ENCODE data around the gene LRRTM2.

The LRRTM2 gene

GRCh38 chr5:138833080-138833479, 42.1 kb downstream of the LRRTM2 start:
- ATAC-seq: no peak
- TF ChIP-seq ARNTL (CRISPR knock-in tag; IDR thresholded peaks at IDR 0.05; ENCODE audit: borderline replicate concordance, low read depth) (no peak), TOX (CRISPR knock-in tag; IDR thresholded peaks at IDR 0.05; ENCODE audit: borderline replicate concordance) (no peak), ZC3H10 (CRISPR knock-in tag; IDR thresholded peaks at IDR 0.05) (no peak), PPARA (CRISPR knock-in tag; IDR thresholded peaks at IDR 0.05; ENCODE audit: borderline replicate concordance) (no peak), BACH2 (CRISPR knock-in tag; IDR thresholded peaks at IDR 0.05; ENCODE audit: borderline replicate concordance) (no peak), OSR1 (CRISPR knock-in tag; IDR thresholded peaks at IDR 0.05) (no peak), GLIS3 (CRISPR knock-in tag; IDR thresholded peaks at IDR 0.05) (no peak), ZNF70 (CRISPR knock-in tag; IDR thresholded peaks at IDR 0.05) (no peak), TCF4 (CRISPR knock-in tag; IDR thresholded peaks at IDR 0.05; ENCODE audit: borderline replicate concordance) (no peak), ZFP3 (CRISPR knock-in tag; IDR thresholded peaks at IDR 0.05) (no peak), ZFP30 (CRISPR knock-in tag; IDR thresholded peaks at IDR 0.05) (no peak), ISL1 (CRISPR knock-in tag; IDR thresholded peaks at IDR 0.05) (no peak), ZNF565 (CRISPR knock-in tag; conservative IDR thresholded peaks at IDR 0.05; ENCODE audit: low read depth) (no peak)
- TF ChIP-seq, protein P1, sequence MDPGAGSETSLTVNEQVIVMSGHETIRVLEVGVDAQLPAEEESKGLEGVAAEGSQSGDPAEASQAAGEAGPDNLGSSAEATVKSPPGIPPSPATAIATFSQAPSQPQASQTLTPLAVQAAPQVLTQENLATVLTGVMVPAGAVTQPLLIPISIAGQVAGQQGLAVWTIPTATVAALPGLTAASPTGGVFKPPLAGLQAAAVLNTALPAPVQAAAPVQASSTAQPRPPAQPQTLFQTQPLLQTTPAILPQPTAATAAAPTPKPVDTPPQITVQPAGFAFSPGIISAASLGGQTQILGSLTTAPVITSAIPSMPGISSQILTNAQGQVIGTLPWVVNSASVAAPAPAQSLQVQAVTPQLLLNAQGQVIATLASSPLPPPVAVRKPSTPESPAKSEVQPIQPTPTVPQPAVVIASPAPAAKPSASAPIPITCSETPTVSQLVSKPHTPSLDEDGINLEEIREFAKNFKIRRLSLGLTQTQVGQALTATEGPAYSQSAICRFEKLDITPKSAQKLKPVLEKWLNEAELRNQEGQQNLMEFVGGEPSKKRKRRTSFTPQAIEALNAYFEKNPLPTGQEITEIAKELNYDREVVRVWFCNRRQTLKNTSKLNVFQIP (CRISPR knock-in tag; IDR thresholded peaks at IDR 0.05; ENCODE audit: borderline replicate concordance, low read depth): no peak

GRCh38 chr5:138832218-138832617, 42.9 kb downstream of the LRRTM2 start:
- peak; percentile 33 for ATAC-seq
- TF ChIP-seq ZC3H10 (CRISPR knock-in tag; IDR thresholded peaks at IDR 0.05) (0 out of 2 replicates have a peak, but pooled peaks have one; percentile 48), ISL1 (CRISPR knock-in tag; IDR thresholded peaks at IDR 0.05) (peak; percentile 90)
- TF ChIP-seq, protein P1 (CRISPR knock-in tag; IDR thresholded peaks at IDR 0.05; ENCODE audit: borderline replicate concordance, low read depth): no peak

DNA sequence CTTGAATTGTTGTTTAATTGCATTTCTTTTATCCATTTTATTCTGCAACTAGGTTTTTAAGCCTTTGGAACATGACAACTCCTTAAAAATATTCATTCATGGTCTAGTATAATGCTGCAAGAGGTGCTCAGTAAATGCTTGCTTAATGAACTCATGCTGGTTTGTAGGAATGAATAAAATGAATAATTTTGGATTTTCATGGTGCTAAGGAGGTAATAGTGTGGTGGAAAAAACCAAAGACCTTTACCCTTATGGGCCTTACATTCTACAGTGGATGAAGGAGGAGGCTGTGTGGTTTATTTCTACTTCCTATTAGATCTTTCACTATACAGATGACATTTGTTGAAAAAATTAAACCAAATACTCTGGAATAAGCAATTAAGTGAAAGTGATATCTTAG, 43.4 kb downstream of the LRRTM2 start:
- ATAC-seq: no peak; the same call in 2 of the 3 replicates
- TF ChIP-seq CSRNP3 (CRISPR knock-in tag; IDR thresholded peaks at IDR 0.05) (no peak), OSR1 (CRISPR knock-in tag; IDR thresholded peaks at IDR 0.05) (no peak), TOX (CRISPR knock-in tag; IDR thresholded peaks at IDR 0.05; ENCODE audit: borderline replicate concordance) (no peak), RARB (CRISPR knock-in tag; IDR thresholded peaks at IDR 0.05) (no peak), ZC3H10 (CRISPR knock-in tag; IDR thresholded peaks at IDR 0.05) (no peak), GLIS3 (CRISPR knock-in tag; IDR thresholded peaks at IDR 0.05) (no peak), ZFP30 (CRISPR knock-in tag; IDR thresholded peaks at IDR 0.05) (no peak), ARNTL (CRISPR knock-in tag; IDR thresholded peaks at IDR 0.05; ENCODE audit: borderline replicate concordance, low read depth) (no peak), PPARA (CRISPR knock-in tag; IDR thresholded peaks at IDR 0.05; ENCODE audit: borderline replicate concordance) (no peak), ZNF70 (CRISPR knock-in tag; IDR thresholded peaks at IDR 0.05) (no peak), ISL1 (CRISPR knock-in tag; IDR thresholded peaks at IDR 0.05) (no peak), CSDC2 (CRISPR knock-in tag; IDR thresholded peaks at IDR 0.05) (no peak)

GRCh38 chr5:138829341-138829740, 45.8 kb downstream of the LRRTM2 start:
- TF ChIP-seq ZNF565 (CRISPR knock-in tag; conservative IDR thresholded peaks at IDR 0.05; ENCODE audit: low read depth) (no peak), ZNF70 (CRISPR knock-in tag; IDR thresholded peaks at IDR 0.05) (no peak), SNAI2 (CRISPR knock-in tag; IDR thresholded peaks at IDR 0.05) (no peak), ZC3H10 (CRISPR knock-in tag; IDR thresholded peaks at IDR 0.05) (no peak), TCF4 (CRISPR knock-in tag; IDR thresholded peaks at IDR 0.05; ENCODE audit: borderline replicate concordance) (no peak), ARNTL (CRISPR knock-in tag; IDR thresholded peaks at IDR 0.05; ENCODE audit: borderline replicate concordance, low read depth) (no peak), OSR1 (CRISPR knock-in tag; IDR thresholded peaks at IDR 0.05) (no peak), ZFP3 (CRISPR knock-in tag; IDR thresholded peaks at IDR 0.05) (no peak), PPARA (CRISPR knock-in tag; IDR thresholded peaks at IDR 0.05; ENCODE audit: borderline replicate concordance) (no peak), ZNF8 (CRISPR knock-in tag; IDR thresholded peaks at IDR 0.05) (no peak), RARB (CRISPR knock-in tag; IDR thresholded peaks at IDR 0.05) (no peak), BACH2 (CRISPR knock-in tag; IDR thresholded peaks at IDR 0.05; ENCODE audit: borderline replicate concordance) (no peak), ESRRG (CRISPR knock-in tag; IDR thresholded peaks at IDR 0.05) (no peak), ZFP30 (CRISPR knock-in tag; IDR thresholded peaks at IDR 0.05) (no peak), CSRNP3 (CRISPR knock-in tag; IDR thresholded peaks at IDR 0.05) (no peak)
- TF ChIP-seq, protein P1 (CRISPR knock-in tag; IDR thresholded peaks at IDR 0.05; ENCODE audit: borderline replicate concordance, low read depth): no peak
- ATAC-seq: no peak
